Measurements from ENCODE around the gene ZDHHC14.

GRCh38 chr6:157400676-157401075 is 19.7 kb downstream of the ZDHHC14 start:
- TF ChIP-seq CTCF (conservative IDR thresholded peaks at IDR 0.05 in 1 of 2, IDR thresholded peaks at IDR 0.05 in 1 of 2; ENCODE audit: extremely low read depth in 1 of 2, insufficient read depth in 1 of 2, low read depth in 1 of 2, low read length in 2 of 2) (no peak), EZH2 (IDR thresholded peaks at IDR 0.05; ENCODE audit: borderline replicate concordance, low read length) (no peak)
